ENCODE results near the gene PARPBP.
"Not testable (repeated sequence)": the region's sequence is repeated elsewhere in the genome, so short reads cannot be mapped to it uniquely, and the experiment has no call there.

Gene PARPBP, protein sequence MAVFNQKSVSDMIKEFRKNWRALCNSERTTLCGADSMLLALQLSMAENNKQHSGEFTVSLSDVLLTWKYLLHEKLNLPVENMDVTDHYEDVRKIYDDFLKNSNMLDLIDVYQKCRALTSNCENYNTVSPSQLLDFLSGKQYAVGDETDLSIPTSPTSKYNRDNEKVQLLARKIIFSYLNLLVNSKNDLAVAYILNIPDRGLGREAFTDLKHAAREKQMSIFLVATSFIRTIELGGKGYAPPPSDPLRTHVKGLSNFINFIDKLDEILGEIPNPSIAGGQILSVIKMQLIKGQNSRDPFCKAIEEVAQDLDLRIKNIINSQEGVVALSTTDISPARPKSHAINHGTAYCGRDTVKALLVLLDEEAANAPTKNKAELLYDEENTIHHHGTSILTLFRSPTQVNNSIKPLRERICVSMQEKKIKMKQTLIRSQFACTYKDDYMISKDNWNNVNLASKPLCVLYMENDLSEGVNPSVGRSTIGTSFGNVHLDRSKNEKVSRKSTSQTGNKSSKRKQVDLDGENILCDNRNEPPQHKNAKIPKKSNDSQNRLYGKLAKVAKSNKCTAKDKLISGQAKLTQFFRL

GRCh38 chr12:102119674-102120563, at the start of gene PARPBP, which contains the start of gene NUP37:
Gene PARPBP, plus strand, starts transcription at chr12:102120183. Its CDS starts 3,706 bp downstream, at chr12:102123889.
Gene NUP37, minus strand, starts transcription at chr12:102120114. Its CDS starts 1,596 bp downstream, at chr12:102118518.
- peak; percentile 90 for DNase-seq

GRCh38 chr12:102072092-102072491, 47.9 kb upstream of the PARPBP start:
- not testable (repeated sequence) for DNase-seq

GRCh38 chr12:102080842-102081241, 39.1 kb upstream of the PARPBP start:
- no peak for DNase-seq

GRCh38 chr12:102089228-102089835, 30.7 kb upstream of the PARPBP start:
- DNase-seq, result not testable (repeated sequence)

GRCh38 chr12:102093319-102093718, 26.7 kb upstream of the PARPBP start:
- DNase-seq, result no peak

DNA sequence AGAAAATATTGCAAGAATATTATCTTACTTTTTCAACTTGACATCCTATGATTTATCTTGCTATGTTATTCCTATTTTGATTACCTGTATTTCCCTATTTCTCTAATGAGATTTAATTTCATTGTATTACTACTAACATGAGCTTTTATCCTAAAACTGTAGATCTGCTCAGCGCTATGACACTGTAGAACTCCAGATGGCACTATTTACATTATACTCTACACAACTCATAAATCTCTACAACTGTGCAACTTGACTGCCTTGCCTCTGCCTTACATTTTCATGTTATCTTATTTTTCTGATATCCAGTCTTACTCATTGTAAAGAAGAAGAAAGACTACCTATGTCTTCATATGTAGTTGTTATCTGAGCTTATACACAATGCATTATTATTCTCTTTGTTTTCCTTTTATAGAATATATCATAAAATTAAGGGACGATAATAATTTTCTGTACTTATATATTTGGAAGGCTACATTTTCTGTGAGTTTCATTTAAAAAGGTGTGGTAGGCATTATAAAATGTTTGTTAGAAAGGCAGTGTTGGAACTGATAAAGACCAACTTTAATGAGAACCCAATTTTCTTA, 24.2 kb upstream of the PARPBP start:
- no peak for DNase-seq

GRCh38 chr12:102096855-102097254, 23.1 kb upstream of the PARPBP start:
- DNase-seq, result no peak

DNA sequence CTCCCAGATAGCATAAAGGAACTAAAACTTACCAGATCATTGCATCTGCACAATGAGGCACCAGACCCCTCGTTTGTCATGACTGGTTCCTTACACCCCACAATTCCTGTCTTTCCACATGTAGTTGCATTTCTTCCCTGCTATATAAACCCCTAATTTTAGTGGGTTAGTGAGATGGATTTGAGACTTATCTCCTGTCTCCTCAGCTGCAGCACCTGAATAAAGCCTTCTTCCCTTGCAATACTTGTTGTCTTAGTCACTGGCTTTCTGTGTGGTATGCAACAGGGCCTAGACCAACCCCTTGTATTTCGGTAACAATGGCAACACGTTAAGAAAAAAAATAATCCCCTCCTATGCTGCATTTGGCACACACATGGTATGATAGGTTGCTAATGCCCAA, 13.1 kb upstream of the PARPBP start:
- no peak for DNase-seq

DNA sequence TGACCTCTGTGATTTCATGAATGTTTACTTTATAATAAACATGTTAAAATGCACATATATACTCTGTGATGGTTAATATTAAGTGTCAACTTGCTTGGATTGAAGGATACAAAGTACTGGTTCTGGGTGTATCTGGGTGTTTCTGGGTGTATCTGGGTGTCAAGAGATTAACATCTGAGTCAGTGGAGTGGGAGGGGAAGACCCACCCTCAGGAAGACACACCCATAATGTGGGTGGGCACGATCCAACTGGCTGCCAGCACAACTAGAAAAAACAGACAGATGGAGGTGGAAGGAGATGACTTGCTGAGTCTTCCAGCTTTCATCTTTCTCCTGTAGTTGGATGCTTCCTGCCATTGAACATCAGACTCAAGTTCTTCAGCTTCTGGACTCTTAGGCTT, 12.0 kb upstream of the PARPBP start:
- no peak for DNase-seq

DNA sequence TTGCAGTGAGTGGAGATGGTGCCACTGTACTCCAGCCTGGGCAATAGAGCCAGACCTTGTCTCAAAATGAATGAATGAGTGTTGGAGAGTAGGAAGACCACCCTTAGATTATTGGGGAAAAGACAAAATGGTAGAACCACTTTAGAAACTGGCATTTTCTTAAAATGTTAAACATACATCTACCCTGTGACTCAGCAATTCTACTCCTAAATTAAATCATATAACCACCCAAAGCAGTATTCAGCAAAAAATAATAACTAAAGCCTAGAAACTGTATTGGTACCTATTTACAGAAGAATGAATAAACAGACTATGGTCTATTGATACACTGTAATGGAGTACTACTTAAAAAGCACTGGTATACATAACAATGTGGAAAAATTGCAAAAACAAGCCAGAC, 9.2 kb upstream of the PARPBP start:
- DNase-seq, result no peak

- DNase-seq, result no peak
Observed at GRCh38 chr12:102114212-102114611, 5.8 kb upstream of the PARPBP start.

GRCh38 chr12:102116392-102116791, 3.6 kb upstream of the PARPBP start:
- no peak for DNase-seq

GRCh38 chr12:102118874-102119273, 1.1 kb upstream of the PARPBP start:
- DNase-seq, result no peak

GRCh38 chr12:102120564-102120873, 536 bp downstream of the PARPBP start:
- no peak for DNase-seq

DNA sequence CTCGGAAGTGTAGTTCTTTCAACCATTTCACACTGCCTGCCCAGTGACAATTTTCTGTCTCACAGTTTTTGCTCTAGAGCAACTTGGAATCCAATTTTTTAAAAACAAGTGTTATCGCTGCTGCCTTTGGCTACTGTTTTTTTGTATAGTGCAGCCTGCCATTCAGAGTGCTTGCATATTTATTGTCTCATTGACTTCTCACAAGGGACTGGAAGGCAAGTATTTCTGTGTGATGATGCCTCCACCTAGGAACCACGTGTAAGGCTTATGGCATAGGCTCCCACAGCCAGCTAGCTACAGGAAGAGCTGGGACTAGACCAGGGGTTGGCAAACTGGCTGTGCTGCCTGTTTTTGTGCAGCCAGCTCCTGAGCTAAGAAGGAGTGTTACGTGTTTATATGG, 903 bp downstream of the PARPBP start:
- no peak for DNase-seq

DNA sequence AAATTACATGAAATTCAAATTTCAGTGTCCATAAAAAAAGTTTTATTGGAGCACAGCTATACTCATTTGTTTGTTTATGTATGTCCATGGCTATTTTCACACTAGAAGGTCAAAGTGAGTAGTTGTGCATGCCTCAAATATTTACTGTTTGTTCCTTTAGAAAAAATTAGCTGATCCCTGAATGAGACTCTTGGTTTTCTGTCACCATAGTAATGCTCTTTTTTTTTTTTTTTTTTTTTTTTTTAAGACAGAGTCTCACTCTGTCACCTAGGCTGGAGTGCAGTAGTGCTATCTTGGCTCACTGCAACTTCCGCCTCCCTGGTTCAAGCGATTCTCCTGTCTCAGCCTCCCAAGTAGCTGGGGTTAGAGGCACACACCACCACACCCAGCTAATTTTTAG, 1.3 kb downstream of the PARPBP start:
- DNase-seq, result not testable (repeated sequence)

GRCh38 chr12:102130720-102131119, 10.7 kb downstream of the PARPBP start:
- not testable (repeated sequence) for DNase-seq

DNA sequence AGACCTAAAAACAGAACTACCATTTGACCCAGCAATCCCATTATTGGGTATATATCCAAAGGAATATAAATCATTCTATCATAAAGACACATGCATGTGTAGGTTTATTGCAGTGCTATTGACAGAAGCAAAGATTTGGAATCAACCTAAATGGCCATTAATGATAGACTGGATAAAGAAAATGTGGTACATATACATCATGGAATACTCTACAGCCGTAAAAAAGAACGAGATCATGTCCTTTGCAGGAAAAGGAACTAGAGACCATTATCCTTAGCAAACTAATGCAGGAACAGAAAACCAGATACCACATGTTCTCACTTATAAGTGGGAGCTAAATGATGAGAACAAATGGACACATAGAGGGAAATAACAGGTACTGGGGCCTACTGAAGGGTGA, 11.5 kb downstream of the PARPBP start:
- DNase-seq, result not testable (repeated sequence)

DNA sequence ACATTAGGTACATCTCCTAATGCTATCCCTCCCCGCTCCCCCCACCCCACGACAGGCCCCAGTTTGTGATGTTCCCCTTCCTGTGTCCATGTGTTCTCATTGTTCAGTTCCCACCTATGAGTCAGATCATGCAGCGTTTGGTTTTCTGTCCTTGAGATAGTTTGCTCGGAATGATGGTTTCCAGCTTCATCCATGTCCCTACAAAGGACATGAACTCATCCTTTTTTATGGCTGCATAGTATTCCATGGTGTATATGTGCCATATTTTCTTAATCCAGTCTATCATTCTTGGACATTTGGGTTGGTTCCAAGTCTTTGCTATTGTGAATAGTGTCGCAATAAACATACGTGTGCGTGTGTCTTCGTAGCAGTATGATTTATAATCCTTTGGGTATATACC, 17.6 kb downstream of the PARPBP start:
- DNase-seq, result not testable (repeated sequence)

GRCh38 chr12:102142866-102143373, 22.9 kb downstream of the PARPBP start:
- DNase-seq, result not testable (repeated sequence)

GRCh38 chr12:102144221-102144620, 24.2 kb downstream of the PARPBP start:
- no peak for DNase-seq

- not testable (repeated sequence) for DNase-seq
Observed at GRCh38 chr12:102147062-102147587, 27.1 kb downstream of the PARPBP start.

Data from activated CD8-positive, alpha-beta memory T cell treated with anti-CD3 and anti-CD28 coated beads, Interleukin-2, amount 50 U/mL, for 4 hours (primary cell).